Stimulated activated CD8-positive, alpha-beta memory T cell treated with anti-CD3 and anti-CD28 coated beads, Interleukin-15, amount 100 ng/mL, for 48 hours (primary cell): ENCODE results near the gene FXYD3.

Experiments
- DNase-seq, 2 donors: peaks; one replicate each; pipeline ENCODE4 v3.0.0-alpha.2; 2020; ENCODE audit warnings: low read depth in 2 of 2

FXYD3 gene

GRCh38 chr19:35115177-35115951 is at the start of gene FXYD3:
TSS of gene FXYD3 (plus strand) at chr19:35115823. CDS start at chr19:35119377, 3,554 bp downstream.
- no peak for DNase-seq

- no peak for DNase-seq
Measured at GRCh38 chr19:35066121-35066520, 49.5 kb upstream of the FXYD3 start.

GRCh38 chr19:35066691-35067563 is 48.7 kb upstream of the FXYD3 start:
- peak; percentile 78 to 79 for DNase-seq

GRCh38 chr19:35068941-35069634 is 46.5 kb upstream of the FXYD3 start:
- no peak for DNase-seq

GRCh38 chr19:35069696-35070095 is 45.9 kb upstream of the FXYD3 start:
- no peak for DNase-seq

GRCh38 chr19:35070471-35070870 is 45.2 kb upstream of the FXYD3 start:
- DNase-seq: no peak

GRCh38 chr19:35073516-35073915 is 42.1 kb upstream of the FXYD3 start:
- no peak for DNase-seq

- no peak for DNase-seq
Measured at GRCh38 chr19:35073941-35074340, 41.7 kb upstream of the FXYD3 start.

GRCh38 chr19:35074426-35075201 is 41.0 kb upstream of the FXYD3 start:
- no peak for DNase-seq

- no peak for DNase-seq
Measured at GRCh38 chr19:35075202-35076025, 40.2 kb upstream of the FXYD3 start.

GRCh38 chr19:35076026-35076370 is 39.6 kb upstream of the FXYD3 start:
- DNase-seq: no peak

- DNase-seq: no peak
Measured at GRCh38 chr19:35076657-35077056, 39.0 kb upstream of the FXYD3 start.

- no peak for DNase-seq
Measured at GRCh38 chr19:35077411-35078223, 38.0 kb upstream of the FXYD3 start.

- no peak for DNase-seq
Measured at GRCh38 chr19:35079826-35080225, 35.8 kb upstream of the FXYD3 start.

GRCh38 chr19:35080613-35081170 is 34.9 kb upstream of the FXYD3 start:
- no peak for DNase-seq

- no peak for DNase-seq
Measured at GRCh38 chr19:35081201-35081600, 34.4 kb upstream of the FXYD3 start.

GRCh38 chr19:35083691-35084508 is 31.7 kb upstream of the FXYD3 start:
- no peak for DNase-seq

- DNase-seq: no peak
Measured at GRCh38 chr19:35084509-35084762, 31.2 kb upstream of the FXYD3 start.

GRCh38 chr19:35085947-35086346 is 29.7 kb upstream of the FXYD3 start:
- DNase-seq: no peak
